HepG2 (cell line): ENCODE results near the gene NDUFB5. TPM values are rescaled to one million over a fixed set of nuclear protein-coding genes. Genes with fewer than 3 reads are reported as not detected.

Experiments
- ATAC-seq: fragments of 200-7000 bp; cut with Tn5 transposase; 3 replicates; pipeline ENCODE4 v1.9.1; 2020; ENCODE audit warnings: mild to moderate bottlenecking, moderate library complexity
- BruUV-seq: library from RNA; stranded (reverse); fragments of 400-500 nt; replicated peaks from 2 replicates; lab custom pipeline; 2021; lab: Mats Ljungman, UMichigan
- CTCF ChIA-PET: fragments of 300-600 bp; formaldehyde crosslinking; extraction: SDS; loops from one replicate; lab custom pipeline; 2021; ENCODE audit warnings: low total read pairs, inconsistent platforms, low intra/inter-chr PET ratio; lab: Yijun Ruan, JAX
- POLR2A ChIA-PET: fragments of 350-600 bp; sonication (Branson Sonifier 250); formaldehyde crosslinking; loops from one replicate; lab custom pipeline; 2020; ENCODE audit warnings: antibody characterized with exemption, inconsistent platforms; lab: Yijun Ruan, JAX
- DNase-seq: peaks from one replicate; pipeline ENCODE4 v3.0.0-alpha.2; 2015; ENCODE audit warnings: low spot score
- FAIRE-seq: peaks from 3 replicates; lab custom pipeline; 2011; peaks lifted over from hg19 to GRCh38; lab: Jason Lieb, UNC
- H2AFZ ChIP-seq: one replicate; pipeline ENCODE4 v1.6.1; 2011; ENCODE audit warnings: low read length, inconsistent platforms
- H3K27ac ChIP-seq: fragments of 300-600 bp; 3 replicates; pipeline ENCODE4 v1.8.0; 2011; ENCODE audit warnings: mixed run types, mild to moderate bottlenecking, mixed read lengths, low read length, inconsistent platforms; ENCODE audit not compliant: insufficient read depth; ENCODE audit errors: extremely low read length
- H3K27me3 ChIP-seq, 2 experiments: fragments of 200-600 bp in 1 of 2; 2 replicates in 1 of 2; 3 replicates in 1 of 2; pipeline versions ENCODE4 v1.6.0 to v1.8.0; 2011; ENCODE audit warnings: low read length in 2 of 2, mild to moderate bottlenecking in 2 of 2, moderate library complexity in 2 of 2, inconsistent platforms in 1 of 2; ENCODE audit not compliant: insufficient read depth in 2 of 2, control insufficient read depth in 1 of 2
- H3K36me3 ChIP-seq, 2 experiments: fragments of 200-600 bp in 1 of 2; replicated peaks in 1 of 2; 2 replicates in 1 of 2; 3 replicates in 1 of 2; pipeline versions ENCODE4 v1.5.1 to v1.8.0; 2011; ENCODE audit warnings: low read length in 2 of 2, inconsistent platforms in 1 of 2; ENCODE audit not compliant: insufficient read depth in 2 of 2, control insufficient read depth in 1 of 2
- H3K4me1 ChIP-seq: 2 replicates; pipeline ENCODE4 v1.5.1; 2012; ENCODE audit warnings: low read length, inconsistent platforms; ENCODE audit not compliant: insufficient read depth
- H3K4me2 ChIP-seq: 2 replicates; pipeline ENCODE4 v1.6.0; 2011; ENCODE audit warnings: low read depth, low read length, inconsistent platforms
- H3K4me3 ChIP-seq, 3 experiments: fragments of 200-600 bp in 1 of 3; sonication (generic), shearing (Covaris generic) in 1 of 3; replicated peaks in 1 of 3; 2 replicates each; pipeline ENCODE4 v1.5.1; 2011 to 2016; ENCODE audit warnings: low read length in 3 of 3, inconsistent platforms in 2 of 3, low read depth in 2 of 3, mild to moderate bottlenecking in 2 of 3, control low read depth in 1 of 3, mixed read lengths in 1 of 3; ENCODE audit not compliant: insufficient read depth in 1 of 3
- H3K79me2 ChIP-seq: one replicate; pipeline ENCODE4 v1.6.1; 2011; ENCODE audit warnings: low read length, inconsistent platforms; ENCODE audit not compliant: insufficient read depth
- H3K9ac ChIP-seq: 2 replicates; pipeline ENCODE4 v1.6.0; 2011; ENCODE audit warnings: mild to moderate bottlenecking, low read depth, low read length, inconsistent platforms; ENCODE audit not compliant: insufficient read depth
- H3K9me3 ChIP-seq: 2 replicates; pipeline ENCODE4 v1.5.1; 2012; ENCODE audit warnings: mild to moderate bottlenecking, low read length
- H4K20me1 ChIP-seq: 2 replicates; pipeline ENCODE4 v1.6.0; 2011; ENCODE audit warnings: inconsistent platforms, mild to moderate bottlenecking, low read length, moderate library complexity; ENCODE audit not compliant: insufficient read depth
- ASH2L ChIP-seq: fragments of 300-600, 200-600 bp; sonication (generic); IDR thresholded peaks from 2 replicates; pipeline ENCODE4 v1.7.0; 2017; ENCODE audit warnings: low read depth, mild to moderate bottlenecking, moderate library complexity, mixed read lengths, low read length; ENCODE audit not compliant: insufficient read length
- CC2D1A ChIP-seq: sonication (generic); formaldehyde crosslinking; IDR thresholded peaks from 2 replicates; pipeline ENCODE4 v1.8.1; 2023; ENCODE audit warnings: mild to moderate bottlenecking, missing genetic modification reagents
- ELF3 ChIP-seq: IDR thresholded peaks from 2 replicates; pipeline ENCODE4 v1.6.1; 2016; ENCODE audit warnings: missing genetic modification reagents, missing compliant biosample characterization
- FOXA1 ChIP-seq, 2 experiments: fragments of 450-650 bp in 1 of 2; sonication (generic) in 1 of 2; formaldehyde crosslinking in 1 of 2; IDR thresholded peaks; 2 replicates each; pipeline versions ENCODE4 v1.4.0 to v1.6.1; 2016 to 2020; ENCODE audit warnings: missing genetic modification reagents in 1 of 2
- MTERF4 ChIP-seq: sonication (generic); formaldehyde crosslinking; IDR thresholded peaks from 2 replicates; pipeline ENCODE4 v1.8.0; 2023; ENCODE audit warnings: mild to moderate bottlenecking, missing genetic modification reagents
- SMARCC2 ChIP-seq: fragments of 450-650 bp; IDR thresholded peaks from 2 replicates; pipeline ENCODE4 v1.6.1; 2017; ENCODE audit warnings: antibody characterized with exemption, mild to moderate bottlenecking
- SP4 ChIP-seq: sonication (generic); formaldehyde crosslinking; IDR thresholded peaks from 2 replicates; pipeline ENCODE4 v1.8.1; 2023; ENCODE audit warnings: mild to moderate bottlenecking, missing genetic modification reagents
- TMF1 ChIP-seq: sonication (generic); formaldehyde crosslinking; IDR thresholded peaks from 2 replicates; pipeline ENCODE4 v1.8.1; 2022; ENCODE audit warnings: low read depth, missing genetic modification reagents
- ZKSCAN8 ChIP-seq: IDR thresholded peaks from 2 replicates; pipeline ENCODE4 v1.6.1; 2016; ENCODE audit warnings: borderline replicate concordance, missing genetic modification reagents, missing compliant biosample characterization
- ZNF12 ChIP-seq: sonication (generic); formaldehyde crosslinking; IDR thresholded peaks from 2 replicates; pipeline ENCODE4 v1.5.0; 2020; ENCODE audit warnings: missing genetic modification reagents
- ZNF225 ChIP-seq: sonication (generic); formaldehyde crosslinking; IDR thresholded peaks from 2 replicates; pipeline ENCODE4 v1.4.0; 2020; ENCODE audit warnings: mild to moderate bottlenecking, missing genetic modification reagents
- ZNF230 ChIP-seq: sonication (generic); formaldehyde crosslinking; IDR thresholded peaks from 2 replicates; pipeline ENCODE4 v1.4.0; 2020; ENCODE audit warnings: mild to moderate bottlenecking, missing genetic modification reagents
- ZNF292 ChIP-seq: sonication (generic); formaldehyde crosslinking; IDR thresholded peaks from 2 replicates; pipeline ENCODE4 v1.8.1; 2022; ENCODE audit warnings: mild to moderate bottlenecking, low read depth, missing genetic modification reagents, borderline replicate concordance
- ZNF296 ChIP-seq: sonication (generic); formaldehyde crosslinking; conservative IDR thresholded peaks from 2 replicates; pipeline ENCODE4 v1.5.0; 2020; ENCODE audit warnings: mild to moderate bottlenecking, missing genetic modification reagents
- ZNF317 ChIP-seq: sonication (generic); formaldehyde crosslinking; IDR thresholded peaks from 2 replicates; pipeline ENCODE4 v1.5.0; 2020; ENCODE audit warnings: mild to moderate bottlenecking, missing genetic modification reagents
- ZNF510 ChIP-seq: sonication (generic); formaldehyde crosslinking; IDR thresholded peaks from 2 replicates; pipeline ENCODE4 v1.4.0; 2020; ENCODE audit warnings: low read depth, mild to moderate bottlenecking, missing genetic modification reagents
- ZNF577 ChIP-seq: sonication (generic); formaldehyde crosslinking; IDR thresholded peaks from 2 replicates; pipeline ENCODE4 v1.4.0; 2020; ENCODE audit warnings: mild to moderate bottlenecking, low read depth, missing genetic modification reagents, borderline replicate concordance
- WGBS: methylation state at CpG from one replicate; pipeline ENCODE4 v1.1.6; 2017; ENCODE audit warnings: low lambda C conversion rate; 5-methylcytosine and 5-hydroxymethylcytosine counted together
- in situ Hi-C: cut with HindIII; loops from 2 replicates; pipeline ENCODE4 v1.10.0; 2017; ENCODE audit warnings: low pct_unique_long_range_greater_than_20kb; ENCODE audit not compliant: extremely low pct_ligation_motif_present
- intact Hi-C: fragments of 100-400 bp; cut with micrococcal nuclease; formaldehyde crosslinking; loops from one replicate; pipeline ENCODE4 v1.10.0; 2022; ENCODE audit not compliant: unreplicated experiment
- polyA plus RNA-seq, 8 experiments: library from polyadenylated mRNA; depleted of rRNA in 3 of 8; stranded (reverse) in 7 of 8; unstranded in 1 of 8; fragments of >200 nt; fragmentation: Illumina TruSeq in 4 of 8; extraction: Trizol in 4 of 8; gene quantifications; 2 replicates each; pipeline versions ENCODE4 v1.2.1 to v1.2.3, GENCODE V29; 2011 to 2016; ENCODE audit warnings: low read depth in 4 of 8, missing spikeins in 1 of 8, mixed read lengths in 1 of 8; ENCODE audit not compliant: insufficient read depth in 1 of 8
- total RNA-seq, 5 experiments: library from RNA; depleted of rRNA; stranded (reverse); fragments of >200 nt; fragmentation: Illumina TruSeq; extraction: Trizol; gene quantifications; 2 replicates each; pipeline ENCODE4 v1.2.3, GENCODE V29; 2016; ENCODE audit warnings: low read depth in 1 of 5
- TF ChIP-seq, protein P1 (sequence below): sonication (generic); formaldehyde crosslinking; IDR thresholded peaks from 2 replicates; pipeline ENCODE4 v1.4.0; 2020; ENCODE audit warnings: mild to moderate bottlenecking, missing genetic modification reagents

The NDUFB5 gene
- total and polyA plus RNA-seq, 2 of the 13 experiments (the other 11 are each of a cell fraction or from before 2014, with no cell fraction given): 43.3 to 120 TPM

DNA sequence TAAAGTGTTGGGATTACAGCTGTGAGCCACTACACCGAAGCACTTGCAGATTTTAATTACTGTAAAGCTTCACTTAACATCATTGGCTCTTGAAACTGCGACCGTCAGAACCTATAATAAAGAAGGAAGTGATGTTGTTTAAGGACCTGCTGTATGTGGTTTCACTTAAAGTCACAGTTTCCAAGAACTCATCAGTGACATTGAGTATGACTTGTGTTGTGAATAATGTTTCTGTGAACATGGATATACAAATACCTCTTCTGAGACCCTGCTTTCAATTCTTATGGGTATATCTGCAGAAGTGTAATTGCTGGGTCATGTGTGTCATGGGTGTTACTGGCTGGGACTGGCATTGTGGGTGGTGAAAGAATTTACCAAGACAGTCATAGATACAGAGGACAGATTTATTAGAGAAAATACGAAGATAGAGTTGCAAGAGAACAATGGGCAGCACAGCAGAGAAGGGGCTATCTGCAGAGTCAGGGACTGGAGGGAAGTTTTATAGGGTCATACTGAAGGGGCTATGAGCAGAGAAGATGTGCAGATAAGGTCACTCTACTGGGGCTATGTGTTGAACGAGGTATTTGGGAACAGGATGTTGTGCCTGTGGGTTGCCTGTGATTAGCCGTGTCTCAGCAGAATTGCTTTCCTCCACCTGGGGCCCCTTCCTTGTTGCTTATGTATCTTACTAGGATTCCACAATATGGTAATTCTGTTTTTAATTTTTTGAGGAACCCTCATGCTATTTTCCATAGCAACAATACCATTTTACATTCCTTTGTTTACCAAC is 4.5 kb downstream of the NDUFB5 start:
- no TSS peak for BruUV-seq
- peaks cover 10% of the 10 kb centered on the region for H3K4me1 ChIP-seq
- TF ChIP-seq ELF3 (CRISPR knock-in tag) (no peak), ZNF317 (CRISPR knock-in tag) (no peak), ZNF230 (CRISPR knock-in tag) (no peak), ZNF292 (CRISPR knock-in tag) (no peak), ZNF510 (no peak), MTERF4 (CRISPR knock-in tag) (no peak)
- DNase-seq (no peak), FAIRE-seq (no peak), ATAC-seq (no peak)
- 95% methylated on average over 6 of the region's 6 CpGs for WGBS
- ChIA-PET CTCF (no interaction called here), POLR2A (no interaction called here)
- H3K4me2 ChIP-seq: no peak overlapping the region
- no peaks in the 10 kb centered on the region for H4K20me1 ChIP-seq
- intact Hi-C loops (no loop called here), in situ Hi-C loops (no loop called here)
- H2AFZ ChIP-seq: no peak overlapping the region
- no peak overlapping the region for H3K4me3 ChIP-seq
- no peaks in the 10 kb centered on the region for H3K36me3 ChIP-seq
- no peaks in the 10 kb centered on the region for H3K9me3 ChIP-seq
- peaks cover 22% of the 10 kb centered on the region for H3K79me2 ChIP-seq
- no peaks in the 10 kb centered on the region; a peak in 1 of 5 replicates for H3K27me3 ChIP-seq
- no peak overlapping the region for H3K27ac ChIP-seq
- H3K9ac ChIP-seq: no peak overlapping the region

DNA sequence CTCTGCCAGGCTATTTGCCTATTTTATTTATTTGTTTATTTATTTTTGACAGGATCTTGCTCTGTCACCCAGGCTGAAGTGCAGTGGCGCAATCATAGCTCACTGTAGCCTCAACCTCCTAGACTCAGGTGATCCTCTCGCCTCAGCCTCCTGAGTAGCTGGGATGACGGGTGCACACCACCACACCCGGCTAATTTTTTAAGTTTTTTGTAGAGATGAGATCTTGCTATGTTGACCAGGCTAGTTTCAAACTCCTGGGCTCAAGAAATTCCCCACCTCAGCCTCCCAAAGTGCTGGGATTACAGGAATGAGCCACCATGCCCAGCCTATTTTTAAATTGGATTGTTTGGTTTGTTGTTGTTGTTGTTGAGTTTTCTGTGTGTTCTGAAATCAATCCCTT is 5.5 kb downstream of the NDUFB5 start:
- H3K4me3 ChIP-seq: no peak overlapping the region
- in situ Hi-C loops: no loop called here
- ATAC-seq (no peak), DNase-seq (no peak), FAIRE-seq (no peak)
- no peak overlapping the region for H3K4me2 ChIP-seq
- H3K9ac ChIP-seq: no peak overlapping the region
- BruUV-seq: no TSS peak
- ChIA-PET CTCF (no interaction called here), POLR2A (no interaction called here)
- no peak overlapping the region for H3K27ac ChIP-seq
- no peak overlapping the region for H2AFZ ChIP-seq
- intact Hi-C loops: no loop called here
- no peaks in the 10 kb centered on the region for H4K20me1 ChIP-seq
- H3K9me3 ChIP-seq: no peaks in the 10 kb centered on the region
- WGBS: 93% methylated on average over 4 of the region's 4 CpGs
- no peaks in the 10 kb centered on the region; a peak in 1 of 5 replicates for H3K27me3 ChIP-seq
- peaks cover 10% of the 10 kb centered on the region for H3K4me1 ChIP-seq
- H3K79me2 ChIP-seq: peaks cover 15% of the 10 kb centered on the region
- no peaks in the 10 kb centered on the region for H3K36me3 ChIP-seq
- TF ChIP-seq FOXA1 (IDR thresholded peaks at IDR 0.05) (no peak), FOXA1 (CRISPR knock-in tag; IDR thresholded peaks at IDR 0.05) (no peak), ZNF296 (CRISPR knock-in tag) (no peak), SMARCC2 (no peak), ZNF12 (no peak), SP4 (CRISPR knock-in tag) (no peak), ASH2L (no peak), TMF1 (no peak), ZNF577 (no peak), ZNF225 (no peak), ZKSCAN8 (CRISPR knock-in tag) (no peak), CC2D1A (no peak)
- TF ChIP-seq, protein P1, sequence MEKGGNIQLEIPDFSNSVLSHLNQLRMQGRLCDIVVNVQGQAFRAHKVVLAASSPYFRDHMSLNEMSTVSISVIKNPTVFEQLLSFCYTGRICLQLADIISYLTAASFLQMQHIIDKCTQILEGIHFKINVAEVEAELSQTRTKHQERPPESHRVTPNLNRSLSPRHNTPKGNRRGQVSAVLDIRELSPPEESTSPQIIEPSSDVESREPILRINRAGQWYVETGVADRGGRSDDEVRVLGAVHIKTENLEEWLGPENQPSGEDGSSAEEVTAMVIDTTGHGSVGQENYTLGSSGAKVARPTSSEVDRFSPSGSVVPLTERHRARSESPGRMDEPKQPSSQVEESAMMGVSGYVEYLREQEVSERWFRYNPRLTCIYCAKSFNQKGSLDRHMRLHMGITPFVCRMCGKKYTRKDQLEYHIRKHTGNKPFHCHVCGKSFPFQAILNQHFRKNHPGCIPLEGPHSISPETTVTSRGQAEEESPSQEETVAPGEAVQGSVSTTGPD (CRISPR knock-in tag): no peak
